HepG2 (cell line): ENCODE data around the gene GFPT2. TPM values are rescaled to one million over a fixed set of nuclear protein-coding genes. Genes with fewer than 3 reads are reported as not detected.

ENCODE experiments used
- CHCHD3 ChIP-seq: sonication (generic); formaldehyde crosslinking; IDR thresholded peaks from 2 replicates; pipeline ENCODE4 v1.8.0; 2022; ENCODE audit warnings: mild to moderate bottlenecking, missing genetic modification reagents, moderate library complexity
- ELF4 ChIP-seq: sonication (generic); formaldehyde crosslinking; IDR thresholded peaks from 2 replicates; pipeline ENCODE4 v1.5.0; 2020; ENCODE audit warnings: missing genetic modification reagents, mild to moderate bottlenecking, moderate library complexity, borderline replicate concordance
- GATA4 ChIP-seq: sonication (generic); IDR thresholded peaks from 2 replicates; pipeline ENCODE4 v1.6.1; 2016; ENCODE audit warnings: antibody characterized with exemption, low read depth, borderline replicate concordance
- GPN1 ChIP-seq: sonication (generic); formaldehyde crosslinking; IDR thresholded peaks from 2 replicates; pipeline ENCODE4 v1.5.1; 2020; ENCODE audit warnings: missing genetic modification reagents, borderline replicate concordance
- MBD4 ChIP-seq: IDR thresholded peaks from 2 replicates; pipeline ENCODE4 v1.6.1; 2012; ENCODE audit warnings: low read length, inconsistent platforms, borderline replicate concordance
- MTF2 ChIP-seq: sonication (generic); formaldehyde crosslinking; IDR thresholded peaks from 2 replicates; pipeline ENCODE4 v1.5.0; 2020; ENCODE audit warnings: missing genetic modification reagents, borderline replicate concordance
- NFE2L2 ChIP-seq: fragments of 150-350 bp; IDR thresholded peaks from 2 replicates; pipeline ENCODE4 v1.6.1; 2014; ENCODE audit warnings: low read length
- POLR2G ChIP-seq: fragments of 200-400 bp; formaldehyde crosslinking; IDR thresholded peaks from 2 replicates; pipeline ENCODE4 v1.6.1; 2018; ENCODE audit warnings: mild to moderate bottlenecking, low read depth, low read length, moderate library complexity
- PTBP1 ChIP-seq: fragments of 200-400 bp; formaldehyde crosslinking; IDR thresholded peaks from 2 replicates; pipeline ENCODE4 v1.6.1; 2018; ENCODE audit warnings: low read length, low read depth; ENCODE audit not compliant: poor library complexity, severe bottlenecking
- SETDB1 ChIP-seq: sonication (generic); formaldehyde crosslinking; IDR thresholded peaks from 2 replicates; pipeline ENCODE4 v1.5.1; 2020; ENCODE audit warnings: missing genetic modification reagents, mild to moderate bottlenecking, borderline replicate concordance
- SMAD1 ChIP-seq: sonication (generic); formaldehyde crosslinking; IDR thresholded peaks from 2 replicates; pipeline ENCODE4 v1.4.0; 2020; ENCODE audit warnings: missing genetic modification reagents, low read depth, mild to moderate bottlenecking, borderline replicate concordance
- TRIM24 ChIP-seq: sonication (generic); formaldehyde crosslinking; IDR thresholded peaks from 2 replicates; pipeline ENCODE4 v1.8.0; 2022; ENCODE audit warnings: mild to moderate bottlenecking, missing genetic modification reagents
- ZFP62 ChIP-seq: sonication (generic); formaldehyde crosslinking; IDR thresholded peaks from 2 replicates; pipeline ENCODE4 v1.4.0; 2020; ENCODE audit warnings: missing genetic modification reagents
- ZMAT3 ChIP-seq: sonication (generic); formaldehyde crosslinking; conservative IDR thresholded peaks from 2 replicates; pipeline ENCODE4 v1.7.0; 2021; ENCODE audit warnings: missing genetic modification reagents
- ZNF264 ChIP-seq: sonication (generic); formaldehyde crosslinking; IDR thresholded peaks from 2 replicates; pipeline ENCODE4 v1.4.0; 2020; ENCODE audit warnings: missing genetic modification reagents
- ZNF501 ChIP-seq: sonication (generic); formaldehyde crosslinking; IDR thresholded peaks from 2 replicates; pipeline ENCODE4 v1.5.1; 2020; ENCODE audit warnings: mild to moderate bottlenecking, moderate library complexity, missing genetic modification reagents
- ZNF605 ChIP-seq: sonication (generic); formaldehyde crosslinking; IDR thresholded peaks from 2 replicates; pipeline ENCODE4 v1.8.0; 2022; ENCODE audit warnings: mild to moderate bottlenecking, missing genetic modification reagents
- ZNF619 ChIP-seq: sonication (generic); formaldehyde crosslinking; IDR thresholded peaks from 2 replicates; pipeline ENCODE4 v1.4.0; 2020; ENCODE audit warnings: mild to moderate bottlenecking, missing genetic modification reagents
- ZSCAN30 ChIP-seq: sonication (generic); formaldehyde crosslinking; IDR thresholded peaks from 2 replicates; pipeline ENCODE4 v1.5.0; 2020; ENCODE audit warnings: mild to moderate bottlenecking, missing genetic modification reagents
- polyA plus RNA-seq, 8 experiments: library from polyadenylated mRNA; depleted of rRNA in 3 of 8; stranded (reverse) in 7 of 8; unstranded in 1 of 8; fragments of >200 nt; fragmentation: Illumina TruSeq in 4 of 8; extraction: Trizol in 4 of 8; gene quantifications; 2 replicates each; pipeline versions ENCODE4 v1.2.1 to v1.2.3, GENCODE V29; 2011 to 2016; ENCODE audit warnings: low read depth in 4 of 8, missing spikeins in 1 of 8, mixed read lengths in 1 of 8; ENCODE audit not compliant: insufficient read depth in 1 of 8
- total RNA-seq, 5 experiments: library from RNA; depleted of rRNA; stranded (reverse); fragments of >200 nt; fragmentation: Illumina TruSeq; extraction: Trizol; gene quantifications; 2 replicates each; pipeline ENCODE4 v1.2.3, GENCODE V29; 2016; ENCODE audit warnings: low read depth in 1 of 5
- TF ChIP-seq, protein P1 (sequence below): sonication (generic); formaldehyde crosslinking; IDR thresholded peaks from 2 replicates; pipeline ENCODE4 v1.4.0; 2020; ENCODE audit warnings: missing genetic modification reagents
- TF ChIP-seq, protein P2 (sequence below): IDR thresholded peaks from 2 replicates; pipeline ENCODE4 v1.6.1; 2012; ENCODE audit warnings: low read depth, low read length, improper control_type of control experiment
- TF ChIP-seq, protein P3 (sequence below): sonication (generic); formaldehyde crosslinking; IDR thresholded peaks from 2 replicates; pipeline ENCODE4 v1.5.1; 2020; ENCODE audit warnings: missing genetic modification reagents, mild to moderate bottlenecking, borderline replicate concordance
- TF ChIP-seq, protein P4 (sequence below): sonication (generic); formaldehyde crosslinking; IDR thresholded peaks from 2 replicates; pipeline ENCODE4 v1.5.0; 2020; ENCODE audit warnings: mild to moderate bottlenecking, low read depth, missing genetic modification reagents, borderline replicate concordance
- TF ChIP-seq, protein P5 (sequence below): sonication (generic); formaldehyde crosslinking; IDR thresholded peaks from 2 replicates; pipeline ENCODE4 v1.8.0; 2022; ENCODE audit warnings: missing genetic modification reagents, mild to moderate bottlenecking, borderline replicate concordance

GFPT2 gene
- total and polyA plus RNA-seq, 2 of the 13 experiments (the other 11 are each of a cell fraction or from before 2014, with no cell fraction given), result 0.18 TPM

DNA sequence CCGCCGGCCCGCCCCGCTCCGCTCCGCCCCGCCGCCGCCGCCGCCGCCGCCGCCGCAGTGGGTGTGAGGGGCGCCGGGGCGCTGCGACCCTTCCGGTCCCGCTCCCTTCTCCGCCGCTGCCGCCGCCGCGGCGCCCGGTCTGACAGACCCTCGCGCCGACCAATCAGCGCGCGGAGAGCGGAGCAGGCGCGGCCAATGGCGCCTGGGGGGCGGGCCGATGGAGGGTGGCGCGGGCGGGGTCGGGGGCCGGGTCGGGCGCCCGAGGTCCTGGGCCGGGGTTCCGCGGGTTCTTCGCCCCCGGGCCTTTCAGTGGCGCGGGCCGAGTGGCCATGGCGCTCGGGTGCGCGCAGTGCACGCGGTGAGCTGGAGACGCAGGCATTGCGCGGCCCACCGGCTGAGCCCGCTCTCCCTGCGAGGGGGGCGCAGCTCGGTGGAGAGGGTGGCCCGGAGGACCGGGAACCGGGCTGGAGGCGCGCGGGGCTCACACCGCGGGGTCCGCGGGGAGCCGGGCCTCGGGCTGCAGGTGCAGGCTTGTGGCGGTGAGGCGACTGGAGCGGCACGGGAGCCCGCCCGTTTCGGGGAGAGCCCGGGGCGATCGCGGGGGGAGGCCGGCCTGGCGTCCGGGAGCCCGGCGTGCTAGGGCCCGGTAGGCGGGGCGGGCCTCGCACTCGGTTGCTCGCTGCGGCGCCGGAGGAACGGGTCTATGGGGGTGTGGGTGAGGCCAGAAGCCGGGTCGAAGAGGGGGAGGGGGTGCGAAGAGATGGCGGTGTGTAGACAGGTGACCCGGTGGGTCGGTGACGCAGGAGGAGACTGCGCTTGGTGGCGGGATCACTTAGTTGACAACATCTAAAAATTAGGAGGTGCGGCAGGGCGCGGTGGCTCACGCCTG lies 60.9 kb downstream of the GFPT2 start, which contains the start of gene MAPK9 (continued):
- TF ChIP-seq ZNF264 (no peak), ZNF605 (CRISPR knock-in tag) (no peak), ZMAT3 (CRISPR knock-in tag) (no peak), NFE2L2 (no peak), TRIM24 (CRISPR knock-in tag) (no peak), ELF4 (CRISPR knock-in tag) (no peak), ZFP62 (CRISPR knock-in tag) (no peak), GPN1 (CRISPR knock-in tag) (no peak), ZNF619 (0 out of 2 replicates have a peak, but pooled peaks have one; percentile 28), GATA4 (no peak), SMAD1 (CRISPR knock-in tag) (peak; percentile 69; the same call in 1 of the 2 replicates), CHCHD3 (no peak), MBD4 (no peak), MTF2 (no peak), POLR2G (peak; percentile 78), ZSCAN30 (CRISPR knock-in tag) (no peak), SETDB1 (CRISPR knock-in tag) (no peak), ZNF501 (CRISPR knock-in tag) (no peak), PTBP1 (no peak)
- TF ChIP-seq, protein P1, sequence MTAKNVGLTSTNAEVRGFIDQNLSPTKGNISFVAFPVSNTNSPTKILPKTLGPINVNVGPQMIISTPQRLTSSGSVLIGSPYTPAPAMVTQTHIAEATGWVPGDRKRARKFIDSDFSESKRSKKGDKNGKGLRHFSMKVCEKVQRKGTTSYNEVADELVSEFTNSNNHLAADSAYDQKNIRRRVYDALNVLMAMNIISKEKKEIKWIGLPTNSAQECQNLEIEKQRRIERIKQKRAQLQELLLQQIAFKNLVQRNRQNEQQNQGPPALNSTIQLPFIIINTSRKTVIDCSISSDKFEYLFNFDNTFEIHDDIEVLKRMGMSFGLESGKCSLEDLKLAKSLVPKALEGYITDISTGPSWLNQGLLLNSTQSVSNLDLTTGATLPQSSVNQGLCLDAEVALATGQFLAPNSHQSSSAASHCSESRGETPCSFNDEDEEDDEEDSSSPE, result 0 out of 2 replicates have a peak, but pooled peaks have one; percentile 22
- TF ChIP-seq, protein P2, sequence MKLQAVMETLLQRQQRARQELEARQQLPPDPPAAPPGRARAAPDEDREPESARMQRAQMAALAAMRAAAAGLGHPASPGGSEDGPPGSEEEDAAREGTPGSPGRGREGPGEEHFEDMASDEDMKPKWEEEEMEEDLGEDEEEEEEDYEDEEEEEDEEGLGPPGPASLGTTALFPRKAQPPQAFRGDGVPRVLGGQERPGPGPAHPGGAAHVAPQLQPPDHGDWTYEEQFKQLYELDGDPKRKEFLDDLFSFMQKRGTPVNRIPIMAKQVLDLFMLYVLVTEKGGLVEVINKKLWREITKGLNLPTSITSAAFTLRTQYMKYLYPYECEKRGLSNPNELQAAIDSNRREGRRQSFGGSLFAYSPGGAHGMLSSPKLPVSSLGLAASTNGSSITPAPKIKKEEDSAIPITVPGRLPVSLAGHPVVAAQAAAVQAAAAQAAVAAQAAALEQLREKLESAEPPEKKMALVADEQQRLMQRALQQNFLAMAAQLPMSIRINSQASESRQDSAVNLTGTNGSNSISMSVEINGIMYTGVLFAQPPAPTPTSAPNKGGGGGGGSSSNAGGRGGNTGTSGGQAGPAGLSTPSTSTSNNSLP, result no peak
- TF ChIP-seq, protein P3, sequence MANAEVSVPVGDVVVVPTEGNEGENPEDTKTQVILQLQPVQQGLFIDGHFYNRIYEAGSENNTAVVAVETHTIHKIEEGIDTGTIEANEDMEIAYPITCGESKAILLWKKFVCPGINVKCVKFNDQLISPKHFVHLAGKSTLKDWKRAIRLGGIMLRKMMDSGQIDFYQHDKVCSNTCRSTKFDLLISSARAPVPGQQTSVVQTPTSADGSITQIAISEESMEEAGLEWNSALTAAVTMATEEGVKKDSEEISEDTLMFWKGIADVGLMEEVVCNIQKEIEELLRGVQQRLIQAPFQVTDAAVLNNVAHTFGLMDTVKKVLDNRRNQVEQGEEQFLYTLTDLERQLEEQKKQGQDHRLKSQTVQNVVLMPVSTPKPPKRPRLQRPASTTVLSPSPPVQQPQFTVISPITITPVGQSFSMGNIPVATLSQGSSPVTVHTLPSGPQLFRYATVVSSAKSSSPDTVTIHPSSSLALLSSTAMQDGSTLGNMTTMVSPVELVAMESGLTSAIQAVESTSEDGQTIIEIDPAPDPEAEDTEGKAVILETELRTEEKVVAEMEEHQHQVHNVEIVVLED, result no peak
- TF ChIP-seq, protein P4, sequence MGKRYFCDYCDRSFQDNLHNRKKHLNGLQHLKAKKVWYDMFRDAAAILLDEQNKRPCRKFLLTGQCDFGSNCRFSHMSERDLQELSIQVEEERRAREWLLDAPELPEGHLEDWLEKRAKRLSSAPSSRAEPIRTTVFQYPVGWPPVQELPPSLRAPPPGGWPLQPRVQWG, result no peak
- TF ChIP-seq, protein P5, sequence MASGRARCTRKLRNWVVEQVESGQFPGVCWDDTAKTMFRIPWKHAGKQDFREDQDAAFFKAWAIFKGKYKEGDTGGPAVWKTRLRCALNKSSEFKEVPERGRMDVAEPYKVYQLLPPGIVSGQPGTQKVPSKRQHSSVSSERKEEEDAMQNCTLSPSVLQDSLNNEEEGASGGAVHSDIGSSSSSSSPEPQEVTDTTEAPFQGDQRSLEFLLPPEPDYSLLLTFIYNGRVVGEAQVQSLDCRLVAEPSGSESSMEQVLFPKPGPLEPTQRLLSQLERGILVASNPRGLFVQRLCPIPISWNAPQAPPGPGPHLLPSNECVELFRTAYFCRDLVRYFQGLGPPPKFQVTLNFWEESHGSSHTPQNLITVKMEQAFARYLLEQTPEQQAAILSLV (CRISPR knock-in tag), result no peak
